ENCODE data around the gene THOC6. TPM values are rescaled to one million over a fixed set of nuclear protein-coding genes. Genes with fewer than 3 reads are reported as not detected.

The THOC6 gene
- total and polyA plus RNA-seq, 2 donors (not counting 3 experiments of a cell fraction or from before 2014, with no cell fraction given) = 23.9 to 39.3 TPM

DNA sequence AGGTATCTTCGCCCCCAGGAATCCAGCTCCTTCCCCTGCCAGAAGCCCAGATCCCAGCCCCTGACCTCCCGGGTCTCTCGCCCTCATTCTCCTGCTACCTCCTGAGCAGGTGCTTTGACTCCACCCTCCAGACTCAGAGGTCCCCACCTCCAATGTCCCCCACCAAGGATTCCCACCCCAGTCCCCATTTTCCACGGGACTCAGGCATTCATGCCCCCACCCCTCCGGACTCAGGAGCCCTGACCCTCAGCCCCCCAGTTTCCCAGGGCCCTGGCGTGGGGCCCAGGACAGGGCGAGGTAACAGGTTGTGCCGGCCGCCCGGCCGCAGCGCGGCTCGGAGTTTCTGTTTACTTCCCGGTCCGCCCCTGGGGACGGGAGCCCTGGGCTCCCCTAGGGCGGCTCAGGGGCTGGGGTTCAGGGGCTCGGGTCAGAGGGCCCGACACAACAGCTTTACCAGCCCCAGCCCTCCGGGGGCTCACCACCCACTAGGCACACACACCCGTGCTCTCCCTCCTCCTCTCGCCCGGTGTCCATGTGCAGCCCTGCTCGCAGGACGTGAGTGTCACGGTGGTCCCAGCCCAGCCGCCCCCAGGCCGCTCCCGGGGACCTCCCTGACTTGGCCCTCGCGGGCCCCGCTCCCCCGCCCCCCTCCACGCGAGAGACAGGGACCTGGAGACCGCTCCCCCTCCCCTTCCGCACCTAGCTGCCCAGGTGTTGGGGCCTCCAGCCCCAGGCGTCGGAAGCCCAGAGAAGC, 12.3 kb downstream of the THOC6 start:
- ChIA-PET POLR2A (no interaction called here), CTCF (interaction anchor here (1.6 to 8.5 kb wide), 2 partner anchors 23 to 92 kb away, joined by 4 to 138 read pairs; no protein-coding TSS in a partner anchor)
- Histone ChIP-seq H3K9ac (replicated peaks; ENCODE audit: extremely low read depth, insufficient read depth, low read length) (no peak overlapping the region), H3K9me3 (replicated peaks; ENCODE audit: control insufficient read depth, insufficient read depth, low read length) (no peaks in the 10 kb centered on the region), H3K36me3 (ENCODE audit: control insufficient read depth in 2 of 2, extremely low read depth in 1 of 2, insufficient read depth in 2 of 2, low read length in 2 of 2) (no peaks in the 10 kb centered on the region), H3K79me2 (ENCODE audit: control insufficient read depth, insufficient read depth, low read length) (no peaks in the 10 kb centered on the region), H3K4me2 (ENCODE audit: insufficient read depth, low read length) (no peak overlapping the region), H3K27me3 (ENCODE audit: control insufficient read depth in 2 of 2, insufficient read depth in 2 of 2, low read length in 2 of 2) (peaks cover 54% of the 10 kb centered on the region in 2 experiments), H3K4me1 (ENCODE audit: control insufficient read depth, extremely low read depth, insufficient read depth, low read length) (no peaks in the 10 kb centered on the region), H4K20me1 (replicated peaks; ENCODE audit: control insufficient read depth, extremely low read depth, insufficient read depth, low read length) (no peaks in the 10 kb centered on the region), H3K4me3 (replicated peaks in 1 of 3; ENCODE audit: insufficient read depth in 1 of 3, low read depth in 1 of 3, low read length in 3 of 3) (no peak overlapping the region), H3K9me1 (replicated peaks; ENCODE audit: control insufficient read depth, extremely low read depth, insufficient read depth, low read length) (no peaks in the 10 kb centered on the region), H2AFZ (ENCODE audit: low read depth, low read length) (no peak overlapping the region), H3K27ac (ENCODE audit: insufficient read depth, low read depth, low read length) (no peak overlapping the region)
- TF ChIP-seq MYC (IDR thresholded peaks at IDR 0.05; ENCODE audit: low read depth, low read length) (no peak), EZH2 (IDR thresholded peaks at IDR 0.05; ENCODE audit: borderline replicate concordance, low read depth, low read length, severe bottlenecking) (peak; percentile 99)
- FAIRE-seq (no peak), DNase-seq (ENCODE audit: low read depth, low spot score) (no peak)
- intact Hi-C loops (cut with micrococcal nuclease) (no loop called here), dilution Hi-C loops (cut with MboI; ENCODE audit: extremely low pct_ligation_motif_present, low sequenced_read_pairs) (no loop called here)
- no TSS peak for BruUV-seq (replicated peaks)

DNA sequence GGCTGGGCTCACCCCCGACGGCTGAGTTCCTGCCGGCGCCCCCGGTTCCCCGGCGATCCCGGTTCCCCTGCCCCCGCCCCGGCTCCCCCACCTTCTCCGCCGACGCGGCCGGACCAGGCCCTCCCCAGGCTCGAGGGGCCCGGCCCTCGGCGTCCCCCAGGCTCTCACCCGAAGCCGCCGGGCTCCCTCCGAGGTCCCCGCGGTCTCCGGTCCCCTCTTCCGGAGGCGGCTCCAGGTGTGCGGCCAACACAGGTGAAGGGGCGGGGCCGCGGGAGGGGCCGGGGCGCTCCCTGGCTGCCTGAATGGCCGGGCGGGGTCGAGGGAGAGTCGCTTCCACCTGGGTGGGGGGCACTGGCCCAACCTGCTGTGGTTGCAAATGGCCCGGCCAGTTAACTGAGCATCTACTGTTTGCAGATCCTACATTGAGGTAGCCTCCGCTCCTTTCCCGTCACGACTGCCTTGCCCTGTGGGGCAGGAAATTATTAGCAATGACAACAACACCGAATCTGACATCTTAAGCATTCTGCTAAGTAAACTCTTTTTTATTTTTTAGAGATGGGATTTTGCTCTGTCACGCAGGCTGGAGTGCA, 13.0 kb downstream of the THOC6 start, which contains the start of gene BICDL2:
BICDL2 (minus strand) TSS at position 219 of the 590 bp plus-strand sequence. CDS start 1,448 bp downstream, outside the sequence.
- Histone ChIP-seq H3K4me1 (ENCODE audit: control insufficient read depth, extremely low read depth, insufficient read depth, low read length) (no peaks in the 10 kb centered on the region), H3K4me3 (replicated peaks in 1 of 3; ENCODE audit: insufficient read depth in 1 of 3, low read depth in 1 of 3, low read length in 3 of 3) (no peak within 1 kb of the TSS), H4K20me1 (replicated peaks; ENCODE audit: control insufficient read depth, extremely low read depth, insufficient read depth, low read length) (no peaks in the 10 kb centered on the region), H3K27ac (ENCODE audit: insufficient read depth, low read depth, low read length) (no peak within 1 kb of the TSS), H2AFZ (ENCODE audit: low read depth, low read length) (no peak within 1 kb of the TSS), H3K9ac (replicated peaks; ENCODE audit: extremely low read depth, insufficient read depth, low read length) (no peak within 1 kb of the TSS), H3K27me3 (ENCODE audit: control insufficient read depth in 2 of 2, insufficient read depth in 2 of 2, low read length in 2 of 2) (peaks cover 54% of the 10 kb centered on the region in 2 experiments), H3K9me1 (replicated peaks; ENCODE audit: control insufficient read depth, extremely low read depth, insufficient read depth, low read length) (no peaks in the 10 kb centered on the region), H3K79me2 (ENCODE audit: control insufficient read depth, insufficient read depth, low read length) (no peaks in the 10 kb centered on the region), H3K4me2 (ENCODE audit: insufficient read depth, low read length) (no peak within 1 kb of the TSS), H3K36me3 (ENCODE audit: control insufficient read depth in 2 of 2, extremely low read depth in 1 of 2, insufficient read depth in 2 of 2, low read length in 2 of 2) (no peaks in the 10 kb centered on the region), H3K9me3 (replicated peaks; ENCODE audit: control insufficient read depth, insufficient read depth, low read length) (no peaks in the 10 kb centered on the region)
- BruUV-seq (replicated peaks) = no TSS peak
- dilution Hi-C loops (cut with MboI; ENCODE audit: extremely low pct_ligation_motif_present, low sequenced_read_pairs) (no loop called here), intact Hi-C loops (cut with micrococcal nuclease) (no loop called here)
- DNase-seq (ENCODE audit: low read depth, low spot score) = no peak
- CTCF ChIA-PET = no interaction called here
- TF ChIP-seq EZH2 (IDR thresholded peaks at IDR 0.05; ENCODE audit: borderline replicate concordance, low read depth, low read length, severe bottlenecking) (peak; percentile 42), MYC (IDR thresholded peaks at IDR 0.05; ENCODE audit: low read depth, low read length) (no peak)
- POLR2A ChIA-PET = no interaction called here
- FAIRE-seq = no peak

Measured in endothelial cell of umbilical vein (primary cell).